Stimulated activated CD8-positive, alpha-beta memory T cell treated with anti-CD3 and anti-CD28 coated beads, Interleukin-7, amount 100 ng/mL, for 24 hours (primary cell): ENCODE data around the gene CHRM1.

Experiments used
- DNase-seq: peaks from one replicate; pipeline ENCODE4 v3.0.0-alpha.2; 2020; ENCODE audit warnings: low read depth

The CHRM1 gene

DNA sequence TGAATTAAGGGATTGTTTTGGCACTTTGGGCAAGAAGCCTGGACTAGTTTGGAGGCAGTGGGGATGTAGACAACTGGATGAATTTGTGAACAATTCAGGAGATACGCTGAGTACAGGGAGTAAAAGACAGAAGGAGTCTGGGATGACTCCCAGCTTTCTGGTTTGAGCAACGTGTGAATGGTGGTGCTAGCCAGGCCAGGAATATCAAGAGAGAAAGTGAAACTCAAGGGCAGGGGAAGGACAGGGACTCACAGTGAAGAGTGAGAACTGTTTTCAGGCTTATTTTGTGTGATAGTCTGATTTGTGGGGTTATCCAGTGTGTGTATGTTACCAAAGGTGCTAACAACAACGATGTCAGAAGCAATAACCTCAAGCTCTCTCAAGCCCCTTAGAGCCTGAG is 15.9 kb downstream of the CHRM1 start:
- DNase-seq, result no peak

DNA sequence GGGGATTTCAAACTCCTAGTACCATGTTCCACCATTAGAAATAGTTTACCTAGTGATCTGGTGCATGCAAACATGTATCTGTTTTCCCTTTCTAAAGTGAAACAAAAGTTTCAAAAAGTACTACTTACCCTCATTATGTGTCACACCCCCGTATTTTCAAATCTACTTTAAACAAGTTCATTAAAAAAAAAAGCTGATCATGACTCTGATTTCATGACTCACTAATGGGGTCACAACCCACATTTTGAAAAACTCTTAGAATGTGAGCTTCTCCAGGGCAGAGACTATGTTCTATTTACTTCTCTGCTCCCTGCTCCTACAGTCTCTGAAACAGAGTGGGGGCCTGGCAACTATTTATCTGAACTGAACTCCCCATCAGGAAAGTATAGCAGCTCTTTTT is 18.2 kb downstream of the CHRM1 start:
- DNase-seq, result no peak

DNA sequence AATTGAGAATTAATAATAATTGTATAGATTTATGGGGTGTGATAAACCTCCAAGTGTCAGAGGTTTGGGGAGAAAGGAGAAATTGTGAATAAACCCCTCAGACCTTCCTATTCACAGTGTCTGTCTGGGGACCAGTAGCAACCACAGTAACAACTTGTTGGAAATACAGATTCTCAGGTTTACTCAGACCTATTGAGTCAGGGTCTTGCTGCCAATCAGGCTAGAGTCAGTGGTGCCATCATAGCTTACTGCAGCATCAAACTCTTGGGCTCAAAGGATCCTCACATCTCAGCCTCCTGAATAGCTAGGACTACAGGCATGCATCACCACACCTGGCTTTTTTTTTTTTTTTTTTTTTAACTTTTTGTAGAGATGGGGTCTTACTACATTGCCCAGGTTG is 23.1 kb downstream of the CHRM1 start:
- no peak for DNase-seq

DNA sequence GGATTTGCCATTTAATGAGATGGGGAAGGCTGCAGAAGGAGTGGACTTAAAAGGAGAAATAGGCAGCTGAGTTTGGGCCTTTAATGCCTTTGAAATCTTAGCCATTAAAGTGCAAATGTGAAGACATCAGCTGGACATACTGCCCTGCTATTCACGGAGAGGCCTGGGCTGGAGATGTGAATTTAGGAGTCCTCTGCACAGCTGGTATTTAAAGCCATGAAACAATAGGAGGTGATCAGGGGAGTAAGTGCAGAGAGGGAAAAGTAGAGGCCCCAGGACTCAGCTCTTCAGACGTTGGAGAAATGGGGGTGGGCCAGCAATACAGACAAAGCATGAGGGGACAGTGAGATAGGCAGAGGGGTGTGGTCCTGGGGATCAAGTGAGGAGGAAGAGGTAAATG is 23.9 kb downstream of the CHRM1 start:
- DNase-seq, result no peak

DNA sequence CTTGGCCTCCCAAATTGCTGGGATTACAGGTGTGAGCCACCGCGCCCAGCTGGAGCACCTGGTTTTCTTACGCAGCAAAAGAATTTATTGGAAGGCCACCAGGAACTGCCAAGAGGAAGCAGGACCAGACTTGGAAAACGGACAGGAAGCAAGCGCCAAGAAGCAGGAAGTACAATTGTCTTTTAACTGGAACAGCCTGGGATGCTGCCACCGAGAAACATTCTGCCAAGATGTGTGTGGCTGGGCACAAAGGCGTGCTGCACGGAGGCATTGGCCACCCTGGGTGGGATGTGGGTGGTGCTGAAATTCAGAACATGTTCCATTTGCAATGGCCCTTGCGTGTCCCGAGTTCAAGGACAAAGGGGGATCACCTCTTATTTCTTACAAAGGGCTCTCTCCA is 25.1 kb downstream of the CHRM1 start:
- no peak for DNase-seq

DNA sequence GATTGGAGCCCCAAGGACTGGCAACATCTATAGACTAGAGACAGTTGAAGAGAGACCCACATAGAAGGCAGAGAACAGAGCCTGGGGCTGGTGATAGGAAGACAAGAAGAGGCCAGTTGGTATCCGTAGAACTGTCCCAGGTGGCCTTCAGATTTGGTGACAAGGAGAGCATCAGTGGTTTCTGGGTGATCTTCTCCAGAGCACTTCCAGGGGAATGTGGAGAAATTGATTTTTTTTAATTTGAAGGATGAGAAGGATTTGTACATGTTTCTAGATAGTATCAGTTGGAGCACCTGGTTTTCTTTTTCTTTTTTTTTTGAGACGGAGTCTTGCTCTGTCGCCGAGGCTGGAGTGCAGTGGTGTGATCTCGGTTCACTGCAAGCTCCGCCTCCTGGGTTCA is 25.7 kb downstream of the CHRM1 start:
- DNase-seq, result no peak

DNA sequence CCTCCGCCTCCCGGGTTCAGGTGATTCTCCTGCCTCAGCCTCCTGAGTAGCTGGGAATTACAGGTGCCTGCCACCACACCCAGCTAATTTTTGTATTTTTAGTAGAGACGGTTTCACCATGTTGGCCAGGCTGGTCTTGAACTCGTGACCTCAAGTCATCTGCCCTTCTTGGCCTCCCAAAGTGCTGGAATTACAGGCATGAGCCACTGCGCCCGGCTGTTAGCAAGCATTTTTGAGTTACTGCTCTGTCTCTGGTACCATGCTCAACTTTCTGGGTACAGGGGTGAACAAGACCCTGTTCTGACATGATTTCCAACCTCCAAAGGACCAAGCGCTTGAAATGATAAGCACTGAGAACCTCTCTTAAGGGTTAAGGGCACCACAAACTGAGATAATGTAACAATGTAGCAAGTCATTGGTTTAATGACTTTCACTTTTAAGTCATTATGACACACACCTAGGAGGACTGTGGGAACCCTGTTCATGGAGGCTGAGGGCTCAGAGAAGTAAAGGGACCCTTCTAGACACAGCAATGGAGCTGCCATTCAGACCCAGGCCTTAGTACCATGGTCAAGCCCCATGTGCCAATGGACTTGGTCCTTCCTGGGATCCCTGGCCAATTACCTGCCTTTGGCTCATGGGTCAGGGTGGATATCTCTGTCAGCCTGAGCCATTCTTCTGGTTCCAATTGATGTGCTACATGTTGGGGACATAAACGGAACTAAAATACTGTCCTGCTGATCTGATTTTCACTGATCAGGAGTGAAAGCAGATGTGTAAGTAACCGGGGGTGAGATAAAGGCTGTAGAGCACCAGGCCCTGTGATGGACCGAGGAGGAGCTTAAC is 28.9 kb downstream of the CHRM1 start:
- DNase-seq, result no peak

DNA sequence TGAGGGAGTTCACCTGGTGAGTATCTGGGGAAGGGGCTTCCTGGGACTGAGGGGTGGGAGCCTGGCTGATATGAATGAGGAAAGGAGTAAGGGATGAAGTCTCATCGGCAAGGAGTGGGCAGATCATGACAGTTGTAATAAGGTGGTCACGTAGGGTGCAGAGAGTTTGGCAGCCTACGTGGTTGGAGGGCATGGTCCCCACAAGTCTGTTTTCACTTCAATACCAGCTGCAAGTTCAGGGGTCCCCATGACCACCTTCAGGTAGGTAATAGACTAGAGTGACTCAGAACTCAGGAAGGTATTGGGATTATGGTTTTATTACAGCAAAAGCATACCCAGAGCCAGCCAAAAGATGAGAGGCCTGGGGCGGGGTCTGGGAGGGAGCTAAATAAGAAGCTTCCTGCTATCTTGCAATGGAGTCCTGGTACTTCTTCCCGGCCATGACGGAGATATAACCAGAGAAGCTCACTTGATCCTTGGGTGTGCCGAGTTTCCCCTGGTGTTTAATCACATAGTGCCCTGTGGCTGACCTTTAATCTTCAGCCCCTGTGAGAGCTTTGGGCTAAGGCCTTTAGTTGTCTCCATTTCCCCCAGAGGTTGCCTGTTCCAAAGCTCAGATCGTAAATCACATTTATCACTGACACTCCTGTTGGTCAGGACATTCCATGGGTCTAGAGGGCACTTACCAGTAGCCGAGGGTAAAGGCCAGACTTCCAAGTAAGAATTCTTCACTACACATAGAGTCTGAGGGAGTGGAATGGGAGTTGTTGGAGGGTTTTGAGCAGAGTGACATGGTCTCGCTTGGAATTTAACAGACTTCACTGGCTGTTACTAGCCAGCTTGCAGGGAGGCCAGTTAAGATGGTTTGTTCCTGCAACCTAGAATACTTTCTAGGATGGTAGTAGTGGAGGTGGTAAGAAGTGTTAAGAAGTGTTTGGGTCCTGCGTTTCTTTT is 31.4 kb downstream of the CHRM1 start:
- no peak for DNase-seq

DNA sequence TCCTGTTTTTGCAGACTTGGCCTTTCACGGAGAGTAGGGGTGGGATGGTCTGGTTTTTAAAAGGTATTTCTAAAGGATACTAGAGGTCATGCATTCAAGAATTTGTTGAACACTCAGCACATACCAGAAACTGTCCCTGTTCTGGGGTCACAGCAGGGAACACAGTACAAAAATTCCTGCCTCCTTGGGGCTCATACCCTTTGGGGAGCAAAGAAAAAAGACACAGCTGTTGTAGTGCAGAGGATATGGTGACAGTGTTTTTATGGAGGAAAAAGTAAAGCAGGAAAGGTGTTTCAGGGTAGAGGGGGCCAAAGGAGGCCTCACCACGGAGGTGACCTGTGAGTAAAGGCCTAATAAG is 32.1 kb downstream of the CHRM1 start:
- DNase-seq, result no peak

DNA sequence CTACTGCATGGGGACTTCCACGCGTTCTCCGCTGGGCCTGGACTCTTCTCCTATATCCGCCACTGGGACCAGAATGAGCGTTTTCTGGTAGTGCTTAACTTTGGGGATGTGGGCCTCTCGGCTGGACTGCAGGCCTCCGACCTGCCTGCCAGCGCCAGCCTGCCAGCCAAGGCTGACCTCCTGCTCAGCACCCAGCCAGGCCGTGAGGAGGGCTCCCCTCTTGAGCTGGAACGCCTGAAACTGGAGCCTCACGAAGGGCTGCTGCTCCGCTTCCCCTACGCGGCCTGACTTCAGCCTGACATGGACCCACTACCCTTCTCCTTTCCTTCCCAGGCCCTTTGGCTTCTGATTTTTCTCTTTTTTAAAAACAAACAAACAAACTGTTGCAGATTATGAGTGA is 32.8 kb downstream of the CHRM1 start:
- no peak for DNase-seq

DNA sequence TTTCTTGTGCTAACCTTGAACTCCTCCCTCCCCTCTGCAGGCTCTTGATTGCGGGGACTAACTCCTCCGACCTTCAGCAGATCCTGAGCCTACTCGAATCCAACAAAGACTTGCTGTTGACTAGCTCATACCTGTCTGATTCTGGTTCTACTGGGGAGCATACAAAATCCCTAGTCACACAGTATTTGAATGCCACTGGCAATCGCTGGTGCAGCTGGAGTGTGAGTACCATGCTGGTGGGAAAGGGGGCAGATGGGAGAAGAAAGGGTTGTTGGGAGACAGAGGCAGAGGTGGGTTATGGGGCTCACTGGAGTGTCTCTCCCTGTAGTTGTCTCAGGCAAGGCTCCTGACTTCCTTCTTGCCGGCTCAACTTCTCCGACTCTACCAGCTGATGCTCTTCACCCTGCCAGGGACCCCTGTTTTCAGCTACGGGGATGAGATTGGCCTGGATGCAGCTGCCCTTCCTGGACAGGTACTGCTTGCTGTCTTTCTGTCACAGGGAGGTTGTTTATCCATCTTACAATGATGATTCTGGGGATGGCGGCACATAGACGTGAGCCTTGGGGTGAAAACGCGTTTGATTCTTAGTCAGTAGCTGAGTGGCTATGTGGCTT is 35.9 kb downstream of the CHRM1 start:
- no peak for DNase-seq

DNA sequence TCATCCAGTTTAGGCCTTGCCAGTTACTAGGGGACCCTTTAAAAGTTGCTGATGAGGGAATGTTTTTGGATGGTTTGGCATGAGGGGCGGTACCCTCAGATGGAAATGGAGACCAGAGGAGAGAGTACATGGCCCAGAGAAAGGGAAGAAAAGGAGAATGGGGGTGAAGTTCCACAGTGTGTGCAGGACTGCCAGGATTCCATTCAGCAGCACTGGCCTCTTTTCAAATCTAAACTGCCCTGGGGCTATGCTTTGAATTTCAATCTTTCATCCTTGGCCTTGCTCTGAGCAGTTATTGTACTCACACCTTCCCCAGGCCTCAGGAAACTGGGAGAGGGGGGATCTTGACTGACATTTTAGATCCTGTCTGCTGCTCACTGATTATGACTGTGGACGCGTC is 37.5 kb downstream of the CHRM1 start:
- DNase-seq, result no peak

DNA sequence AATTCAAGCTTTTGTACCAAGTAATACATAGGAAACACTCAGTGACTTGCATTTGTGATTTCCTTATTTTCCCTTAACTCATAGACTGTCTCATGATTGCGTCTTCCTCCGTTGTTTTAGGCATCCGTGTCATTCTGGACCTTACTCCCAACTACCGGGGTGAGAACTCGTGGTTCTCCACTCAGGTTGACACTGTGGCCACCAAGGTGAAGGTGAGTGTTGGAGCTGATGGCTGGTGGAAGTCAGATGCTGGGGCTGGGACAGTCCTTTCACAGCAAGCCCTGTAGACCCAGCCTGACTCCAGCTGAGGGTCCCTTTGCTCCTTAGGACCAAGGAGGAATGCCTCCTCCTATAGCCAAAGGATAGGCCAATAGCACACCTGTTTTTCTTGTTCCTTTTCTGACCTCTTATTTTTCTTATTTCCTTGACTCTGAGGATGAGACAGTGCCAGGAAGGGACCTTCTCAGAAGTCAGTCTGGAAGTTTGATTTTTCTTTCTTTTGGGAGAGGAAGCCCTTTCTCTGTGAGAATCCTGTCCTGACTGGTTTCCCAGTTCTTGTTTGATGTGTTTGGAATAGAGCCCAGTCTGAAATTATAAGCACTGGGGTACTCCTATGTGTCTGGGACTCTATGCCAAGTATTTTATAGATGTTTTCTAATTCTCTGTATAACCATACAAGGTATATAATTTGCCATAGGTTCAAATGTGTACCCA is 38.2 kb downstream of the CHRM1 start:
- no peak for DNase-seq

DNA sequence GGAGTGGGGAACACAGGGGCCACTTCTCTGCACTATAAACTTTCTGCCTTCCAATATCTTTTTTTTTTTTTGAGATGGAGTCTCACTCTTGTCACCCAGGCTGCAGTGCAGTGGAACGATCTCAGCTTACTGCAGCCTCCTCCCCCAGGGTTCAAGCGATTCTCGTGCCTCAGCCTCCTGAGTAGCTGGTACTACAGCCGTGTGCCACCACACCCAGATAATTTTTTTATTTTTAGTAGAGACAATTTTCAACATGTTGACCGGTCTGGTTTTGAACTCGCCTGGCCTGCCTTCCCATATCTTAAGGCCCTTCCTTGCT is 38.8 kb downstream of the CHRM1 start:
- no peak for DNase-seq

DNA sequence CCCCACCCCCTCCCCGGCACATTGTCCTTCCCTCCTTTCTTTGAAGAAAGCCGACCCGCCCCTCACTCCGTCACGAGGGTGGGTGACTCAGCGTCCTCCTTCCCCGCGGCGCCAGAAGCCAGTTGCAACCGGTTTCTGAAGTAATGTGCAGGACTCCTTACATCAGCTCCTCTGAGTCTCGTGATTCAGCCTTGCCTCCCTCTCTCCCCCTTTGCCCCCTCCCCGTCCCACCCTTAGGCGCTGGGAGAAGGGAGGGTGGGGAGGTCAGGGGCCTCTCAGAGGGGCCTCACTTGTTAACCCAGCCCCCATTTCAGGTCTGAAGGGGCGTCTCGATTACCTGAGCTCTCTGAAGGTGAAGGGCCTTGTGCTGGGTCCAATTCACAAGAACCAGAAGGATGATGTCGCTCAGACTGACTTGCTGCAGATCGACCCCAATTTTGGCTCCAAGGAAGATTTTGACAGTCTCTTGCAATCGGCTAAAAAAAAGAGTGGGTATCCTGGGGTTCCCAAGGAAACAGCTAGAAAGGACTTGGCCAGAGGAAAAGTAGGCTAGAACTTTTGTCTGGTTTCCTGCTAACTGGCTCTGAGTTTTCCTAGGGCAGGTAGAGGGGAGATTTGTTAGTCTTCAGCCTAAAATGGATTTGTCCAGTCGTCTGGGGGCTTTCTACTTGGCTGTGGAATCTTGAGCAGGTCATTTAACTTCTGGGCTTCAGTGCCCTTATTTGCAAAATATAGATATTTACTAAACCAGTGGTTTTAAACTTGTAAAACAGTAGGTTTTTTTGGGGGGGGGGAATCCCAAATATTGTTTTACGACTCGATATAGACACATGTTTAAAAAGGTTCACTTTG is 39.4 kb downstream of the CHRM1 start:
- peak; percentile 90 for DNase-seq

DNA sequence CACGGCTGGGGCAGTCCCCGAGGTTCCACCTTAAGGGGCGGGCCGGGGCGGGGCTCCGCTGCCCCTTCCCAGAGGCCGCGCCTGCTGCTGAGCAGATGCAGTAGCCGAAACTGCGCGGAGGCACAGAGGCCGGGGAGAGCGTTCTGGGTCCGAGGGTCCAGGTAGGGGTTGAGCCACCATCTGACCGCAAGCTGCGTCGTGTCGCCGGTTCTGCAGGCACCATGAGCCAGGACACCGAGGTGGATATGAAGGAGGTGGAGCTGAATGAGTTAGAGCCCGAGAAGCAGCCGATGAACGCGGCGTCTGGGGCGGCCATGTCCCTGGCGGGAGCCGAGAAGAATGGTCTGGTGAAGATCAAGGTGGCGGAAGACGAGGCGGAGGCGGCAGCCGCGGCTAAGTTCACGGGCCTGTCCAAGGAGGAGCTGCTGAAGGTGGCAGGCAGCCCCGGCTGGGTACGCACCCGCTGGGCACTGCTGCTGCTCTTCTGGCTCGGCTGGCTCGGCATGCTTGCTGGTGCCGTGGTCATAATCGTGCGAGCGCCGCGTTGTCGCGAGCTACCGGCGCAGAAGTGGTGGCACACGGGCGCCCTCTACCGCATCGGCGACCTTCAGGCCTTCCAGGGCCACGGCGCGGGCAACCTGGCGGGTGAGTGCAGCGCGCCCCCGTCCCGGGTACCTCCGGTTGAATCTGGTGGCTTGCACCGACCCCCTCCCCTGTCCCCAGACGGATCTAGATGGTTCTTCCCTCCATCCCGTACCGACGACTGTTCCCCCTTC is 40.2 kb downstream of the CHRM1 start, which contains the start of gene SLC3A2:
SLC3A2 (plus strand) TSS at position 94 of the 776 bp plus-strand sequence; CDS start at position 222, 128 bp downstream.
- peak; percentile 67 for DNase-seq

DNA sequence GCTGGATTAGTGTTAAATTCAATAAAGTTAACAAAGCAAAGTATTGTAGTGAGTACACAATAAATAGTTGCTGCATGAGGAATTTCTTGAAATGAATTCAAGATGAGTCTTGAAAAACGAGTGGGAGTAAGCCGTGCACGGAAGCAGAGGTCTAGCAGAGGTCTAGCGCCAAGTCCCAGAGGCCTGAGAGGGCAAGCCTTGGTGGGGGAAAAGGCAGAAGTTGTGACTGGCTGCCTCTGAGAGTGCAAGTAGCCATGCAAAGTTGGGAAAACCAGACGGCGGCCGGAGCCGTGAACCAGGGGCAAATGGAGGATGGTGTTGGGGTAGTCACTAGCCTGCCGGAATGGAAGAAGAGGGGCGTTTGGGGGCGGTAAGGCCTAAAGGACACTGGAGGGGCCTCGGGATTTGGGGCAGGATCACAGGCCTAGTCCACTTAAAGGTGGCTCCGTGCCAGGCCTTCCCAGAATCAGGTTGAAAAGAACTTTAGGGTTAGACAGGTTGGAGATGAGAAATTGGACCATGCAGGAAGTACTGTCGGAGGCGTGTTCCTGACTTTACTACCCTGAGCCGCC is 40.8 kb downstream of the CHRM1 start:
- no peak for DNase-seq

DNA sequence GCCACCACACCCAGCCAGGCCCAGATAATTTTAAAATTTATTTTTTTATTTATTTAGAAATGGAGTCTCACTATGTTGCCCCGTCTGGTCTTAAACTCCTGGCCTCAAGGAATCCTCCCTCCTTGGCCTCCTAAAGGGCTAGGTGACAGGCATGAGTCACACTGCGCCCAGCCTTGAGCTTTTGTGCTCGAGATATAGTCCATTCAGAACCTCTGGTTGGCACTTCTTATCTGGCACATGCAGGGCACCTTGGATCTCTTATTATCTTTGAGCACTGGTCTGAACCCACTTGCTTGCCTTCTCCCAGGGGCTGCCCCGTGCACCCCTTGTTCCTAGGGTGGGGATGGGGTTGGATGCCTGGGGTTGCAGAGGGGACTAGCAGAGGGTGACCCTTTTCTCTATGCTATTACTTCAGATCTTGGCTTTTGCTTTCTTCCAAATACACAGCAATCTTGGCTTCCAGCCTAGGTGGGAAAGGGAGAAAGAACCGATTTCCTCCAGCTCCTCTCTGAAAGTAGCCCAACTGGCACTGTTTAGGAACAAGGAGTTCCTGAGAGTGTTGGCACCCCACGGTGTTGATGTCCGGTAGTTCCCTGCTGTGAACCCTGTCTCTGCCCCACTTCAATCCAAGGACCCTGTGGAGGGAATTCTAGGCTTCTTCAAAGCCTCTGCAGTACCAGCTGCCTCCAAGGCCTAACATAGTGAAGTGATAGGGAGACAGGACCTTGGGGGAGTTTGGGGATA is 41.8 kb downstream of the CHRM1 start:
- DNase-seq, result no peak

DNA sequence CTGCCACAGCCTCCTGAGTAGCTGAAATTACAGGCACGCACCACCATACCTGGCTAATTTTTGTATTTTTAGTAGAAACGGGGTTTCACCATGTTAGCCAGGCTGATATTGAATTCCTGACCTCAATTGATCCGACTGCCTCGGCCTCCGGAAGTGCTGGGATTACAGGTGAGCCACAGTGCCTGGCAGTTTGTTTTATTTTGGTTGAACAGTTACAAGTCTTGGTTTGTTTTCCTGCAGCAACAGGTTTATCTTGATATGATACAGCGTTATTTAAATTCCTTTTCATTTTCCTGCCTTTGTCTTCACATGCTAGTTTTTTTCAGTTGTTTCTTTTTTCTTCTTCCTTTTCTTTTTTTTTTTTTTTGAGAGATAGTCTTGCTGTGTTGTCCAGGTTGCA is 44.5 kb downstream of the CHRM1 start:
- no peak for DNase-seq
